Activated gamma-delta T cell treated with anti-CD3 and anti-CD28 coated beads, Interleukin-2, amount 50 U/mL, for 16 hours (primary cell): ENCODE measurements around the gene LRFN2.

Source experiments
- DNase-seq: peaks from one replicate; pipeline ENCODE4 v3.0.0-alpha.2; 2020; ENCODE audit warnings: low read depth

Gene LRFN2

GRCh38 chr6:40516429-40516828, 70.7 kb downstream of the LRFN2 start:
- no peak for DNase-seq

GRCh38 chr6:40512340-40512739, 74.8 kb downstream of the LRFN2 start:
- DNase-seq, result no peak

GRCh38 chr6:40511884-40512283, 75.3 kb downstream of the LRFN2 start:
- no peak for DNase-seq

- DNase-seq, result no peak
Measured at GRCh38 chr6:40510442-40510841, 76.7 kb downstream of the LRFN2 start.

GRCh38 chr6:40509716-40510260, 77.4 kb downstream of the LRFN2 start:
- DNase-seq, result no peak

GRCh38 chr6:40509086-40509485, 78.1 kb downstream of the LRFN2 start:
- DNase-seq, result no peak

GRCh38 chr6:40506954-40507353, 80.2 kb downstream of the LRFN2 start:
- no peak for DNase-seq

- no peak for DNase-seq
Measured at GRCh38 chr6:40505191-40505810, 81.9 kb downstream of the LRFN2 start.

GRCh38 chr6:40504274-40504673, 82.9 kb downstream of the LRFN2 start:
- no peak for DNase-seq

GRCh38 chr6:40500227-40500626, 86.9 kb downstream of the LRFN2 start:
- DNase-seq, result no peak

GRCh38 chr6:40499215-40499614, 87.9 kb downstream of the LRFN2 start:
- no peak for DNase-seq

GRCh38 chr6:40498148-40498547, 89.0 kb downstream of the LRFN2 start:
- no peak for DNase-seq

- DNase-seq, result no peak
Measured at GRCh38 chr6:40492187-40492586, 95.0 kb downstream of the LRFN2 start.

- no peak for DNase-seq
Measured at GRCh38 chr6:40490508-40490907, 96.7 kb downstream of the LRFN2 start.

- no peak for DNase-seq
Measured at GRCh38 chr6:40489798-40490197, 97.4 kb downstream of the LRFN2 start.

GRCh38 chr6:40486576-40486975, 100.6 kb downstream of the LRFN2 start:
- no peak for DNase-seq

GRCh38 chr6:40485795-40486194, 101.4 kb downstream of the LRFN2 start:
- no peak for DNase-seq

- no peak for DNase-seq
Measured at GRCh38 chr6:40485300-40485699, 101.9 kb downstream of the LRFN2 start.

- DNase-seq, result no peak
Measured at GRCh38 chr6:40484066-40484465, 103.1 kb downstream of the LRFN2 start.

- DNase-seq, result no peak
Measured at GRCh38 chr6:40482532-40482931, 104.6 kb downstream of the LRFN2 start.

GRCh38 chr6:40480678-40481077, 106.5 kb downstream of the LRFN2 start:
- DNase-seq, result no peak

GRCh38 chr6:40479706-40480105, 107.5 kb downstream of the LRFN2 start:
- DNase-seq, result no peak

GRCh38 chr6:40477246-40478126, 109.7 kb downstream of the LRFN2 start:
- peak; percentile 14 for DNase-seq
